Caco-2 (cell line): Measurements from ENCODE around the gene DGKI. TPM values are rescaled to one million over a fixed set of nuclear protein-coding genes. Genes with fewer than 3 reads are reported as not detected.

Experiments
- BruUV-seq: library from RNA; stranded (reverse); fragments of 400-500 nt; replicated peaks from 2 replicates; lab custom pipeline; 2021; lab: Mats Ljungman, UMichigan
- CTCF ChIA-PET: fragments of 300-600 bp; sonication (Branson Sonifier 250); formaldehyde crosslinking; loops from one replicate; lab custom pipeline; 2022; ENCODE audit warnings: antibody characterized with exemption; lab: Charles Lee
- POLR2A ChIA-PET: fragments of 300-600 bp; sonication (Branson Sonifier 250); formaldehyde crosslinking; loops from one replicate; lab custom pipeline; 2022; ENCODE audit warnings: antibody characterized with exemption; lab: Charles Lee
- DNase-seq, 2 experiments: peaks; one replicate each; pipeline versions ENCODE4 v3.0.0 to v3.0.0-alpha.2; 2020 to 2022
- H3K27me3 ChIP-seq: replicated peaks from 2 replicates; pipeline ENCODE4 v1.6.0; 2011; ENCODE audit warnings: low read length; ENCODE audit not compliant: control insufficient read depth, insufficient read depth
- H3K36me3 ChIP-seq: 2 replicates; pipeline ENCODE4 v1.5.1; 2011; ENCODE audit warnings: low read length; ENCODE audit not compliant: control insufficient read depth, insufficient read depth
- H3K4me1 ChIP-seq: fragments of 250-450 bp; sonication (Bioruptor Pico); 2 replicates; pipeline ENCODE4 v1.5.1; 2020; ENCODE audit warnings: mild to moderate bottlenecking
- H3K4me3 ChIP-seq: 2 replicates; pipeline ENCODE4 v1.5.1; 2011; ENCODE audit warnings: low read depth, mild to moderate bottlenecking, control low read depth, low read length
- H3K9me3 ChIP-seq: fragments of 250-450 bp; sonication (Bioruptor Pico); 2 replicates; pipeline ENCODE4 v1.5.1; 2020; ENCODE audit warnings: mild to moderate bottlenecking, moderate library complexity
- H3K27ac Mint-ChIP-seq: one replicate; pipeline ENCODE4 v1.8.0; 2022; ENCODE audit warnings: mixed read lengths; ENCODE audit not compliant: unreplicated experiment
- H3K27me3 Mint-ChIP-seq: one replicate; pipeline ENCODE4 v1.8.0; 2022; ENCODE audit warnings: mixed read lengths; ENCODE audit not compliant: insufficient read depth, unreplicated experiment
- H3K36me3 Mint-ChIP-seq: one replicate; pipeline ENCODE4 v1.8.0; 2022; ENCODE audit warnings: mild to moderate bottlenecking, mixed read lengths; ENCODE audit not compliant: insufficient read depth, unreplicated experiment
- H3K4me1 Mint-ChIP-seq: one replicate; pipeline ENCODE4 v1.8.0; 2022; ENCODE audit warnings: low read depth, mixed read lengths; ENCODE audit not compliant: unreplicated experiment
- H3K4me3 Mint-ChIP-seq: one replicate; pipeline ENCODE4 v1.8.0; 2022; ENCODE audit warnings: mild to moderate bottlenecking, moderate library complexity, mixed read lengths; ENCODE audit not compliant: unreplicated experiment
- H3K9me3 Mint-ChIP-seq: one replicate; pipeline ENCODE4 v1.8.0; 2022; ENCODE audit warnings: mixed read lengths; ENCODE audit not compliant: unreplicated experiment
- CTCF ChIP-seq, 2 experiments: fragments of 200-600 bp in 1 of 2; IDR thresholded peaks; 1 replicate in 1 of 2; 2 replicates in 1 of 2; pipeline versions ENCODE4 v1.5.1 to v1.8.0; 2011 to 2022; ENCODE audit warnings: antibody characterized with exemption in 1 of 2, control low read depth in 1 of 2, inconsistent platforms in 1 of 2, low read depth in 1 of 2, low read length in 1 of 2, mild to moderate bottlenecking in 1 of 2, moderate library complexity in 1 of 2; ENCODE audit not compliant: insufficient read depth in 1 of 2, severe bottlenecking in 1 of 2, unreplicated experiment in 1 of 2
- intact Hi-C: fragments of 100-400 bp; cut with micrococcal nuclease; formaldehyde crosslinking; loops from one replicate; pipeline ENCODE4 v1.10.0; 2022; ENCODE audit not compliant: unreplicated experiment
- total RNA-seq: library from RNA; stranded (reverse); gene quantifications from 2 replicates; pipeline ENCODE4 v1.2.3, GENCODE V29; 2022

The DGKI gene
- total RNA-seq, 1 experiment from 2014 or later = 0.84 TPM

GRCh38 chr7:137848095-137848494 lies 1.3 kb upstream of the DGKI start:
- no peak for TF ChIP-seq CTCF (IDR thresholded peaks at IDR 0.05; ENCODE audit: insufficient read depth in 1 of 2, low read depth in 1 of 2, low read length in 1 of 2, severe bottlenecking in 1 of 2, unreplicated experiment in 1 of 2)
- Histone ChIP-seq H3K4me1 (no peaks in the 10 kb centered on the region), H3K36me3 (no peaks in the 10 kb centered on the region), H3K27me3 (no peaks in the 10 kb centered on the region), H3K4me3 (no peak overlapping the region), H3K9me3 (no peaks in the 10 kb centered on the region)
- Mint-ChIP-seq H3K4me3 (no peak overlapping the region), H3K27me3 (no peaks in the 10 kb centered on the region), H3K36me3 (peaks cover 16% of the 10 kb centered on the region), H3K27ac (no peak overlapping the region), H3K4me1 (no peaks in the 10 kb centered on the region), H3K9me3 (no peaks in the 10 kb centered on the region)
- intact Hi-C loops = no loop called here
- ChIA-PET POLR2A (no interaction called here), CTCF (no interaction called here)
- DNase-seq = no peak
- no TSS peak for BruUV-seq

DNA sequence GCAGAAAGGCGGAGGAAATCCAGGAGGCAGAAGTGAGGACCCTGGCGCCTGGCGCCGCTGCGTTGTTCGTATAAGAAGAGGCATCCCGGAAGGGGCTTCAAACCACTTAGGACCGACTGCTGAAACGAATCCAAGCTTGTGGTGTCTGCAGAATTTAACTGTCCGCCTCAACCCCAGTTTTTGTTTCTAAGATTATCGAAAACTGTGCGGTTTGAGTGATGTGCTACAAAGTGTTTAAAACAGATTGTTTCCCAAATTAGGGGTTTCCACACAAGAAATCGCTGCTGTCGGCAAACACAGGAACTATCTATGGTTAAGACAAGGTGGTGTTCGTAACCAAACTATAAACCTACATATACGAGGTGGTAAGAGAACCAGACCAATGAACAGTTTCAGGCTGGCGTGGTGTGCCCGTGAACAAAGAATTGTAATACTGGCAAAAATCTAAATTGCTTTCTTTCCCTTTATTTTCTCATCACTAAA lies 835 bp upstream of the DGKI start:
- BruUV-seq = no TSS peak
- CTCF ChIA-PET = no interaction called here
- no peak overlapping the region for H3K4me3 ChIP-seq
- intact Hi-C loops = no loop called here
- H3K36me3 Mint-ChIP-seq = peaks cover 11% of the 10 kb centered on the region
- no peak for DNase-seq
- no peaks in the 10 kb centered on the region for H3K27me3 Mint-ChIP-seq
- H3K9me3 Mint-ChIP-seq = no peaks in the 10 kb centered on the region
- POLR2A ChIA-PET = no interaction called here
- no peak overlapping the region for H3K27ac Mint-ChIP-seq
- H3K4me1 ChIP-seq = no peaks in the 10 kb centered on the region
- no peak overlapping the region for H3K4me3 Mint-ChIP-seq
- H3K27me3 ChIP-seq = no peaks in the 10 kb centered on the region
- no peak for TF ChIP-seq CTCF (IDR thresholded peaks at IDR 0.05; ENCODE audit: insufficient read depth in 1 of 2, low read depth in 1 of 2, low read length in 1 of 2, severe bottlenecking in 1 of 2, unreplicated experiment in 1 of 2)
- no peaks in the 10 kb centered on the region for H3K9me3 ChIP-seq
- H3K36me3 ChIP-seq = no peaks in the 10 kb centered on the region
- no peaks in the 10 kb centered on the region for H3K4me1 Mint-ChIP-seq

DNA sequence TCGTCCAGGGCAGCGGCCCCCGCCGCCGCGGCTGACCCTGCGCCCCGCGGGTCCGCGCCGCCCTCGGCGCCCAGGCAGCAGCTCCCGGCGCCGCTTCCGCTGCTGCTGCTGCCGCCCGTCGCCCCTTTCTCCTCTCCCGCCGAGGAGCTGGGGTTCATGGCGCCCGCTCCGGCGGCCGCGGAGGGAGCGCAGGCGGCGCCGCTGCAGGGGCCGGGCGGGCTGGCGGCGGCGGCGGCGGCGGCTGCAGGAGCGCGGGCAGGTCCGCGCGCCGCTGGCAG lies 286 bp downstream of the DGKI start:
- no peaks in the 10 kb centered on the region for H3K27me3 ChIP-seq
- ChIA-PET CTCF (no interaction called here), POLR2A (no interaction called here)
- Mint-ChIP-seq H3K4me1 (no peaks in the 10 kb centered on the region), H3K27me3 (no peaks in the 10 kb centered on the region), H3K27ac (no peak overlapping the region), H3K9me3 (no peaks in the 10 kb centered on the region), H3K36me3 (peaks cover 6% of the 10 kb centered on the region), H3K4me3 (no peak overlapping the region)
- BruUV-seq = no TSS peak
- H3K9me3 ChIP-seq = no peaks in the 10 kb centered on the region
- intact Hi-C loops = no loop called here
- DNase-seq = no peak
- H3K4me1 ChIP-seq = no peaks in the 10 kb centered on the region
- TF ChIP-seq CTCF (IDR thresholded peaks at IDR 0.05; ENCODE audit: insufficient read depth in 1 of 2, low read depth in 1 of 2, low read length in 1 of 2, severe bottlenecking in 1 of 2, unreplicated experiment in 1 of 2) = no peak
- no peaks in the 10 kb centered on the region for H3K36me3 ChIP-seq
- no peak overlapping the region for H3K4me3 ChIP-seq
